Fibroblast of upper back skin (primary cell): ENCODE results near the gene DGKG.

Experiments
- DNase-seq: peaks from one replicate; pipeline ENCODE4 v3.0.0-alpha.2; 2013

The DGKG gene

GRCh38 chr3:186207515-186207914 lies 154.5 kb downstream of the DGKG start:
- no peak for DNase-seq

DNA sequence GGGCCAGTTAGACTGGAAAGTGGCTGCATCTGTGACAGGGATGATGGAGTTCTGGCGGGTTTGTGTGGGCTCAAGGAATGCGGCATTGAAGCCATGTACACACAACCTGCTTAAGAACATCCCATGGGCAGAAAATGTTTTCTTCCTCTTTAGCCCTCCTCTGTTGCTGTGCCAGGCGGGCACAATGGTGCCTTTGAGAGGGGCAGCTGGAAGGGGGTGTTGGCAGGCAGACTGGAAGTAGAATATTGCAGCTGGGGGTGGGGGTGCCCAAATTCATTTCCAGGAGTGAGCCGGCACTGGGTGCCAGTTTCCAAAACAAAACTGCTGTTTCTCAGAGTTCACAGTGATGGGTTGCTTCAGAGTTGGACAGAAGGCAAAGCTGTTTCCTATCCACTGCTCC lies 161.3 kb downstream of the DGKG start:
- no peak for DNase-seq

DNA sequence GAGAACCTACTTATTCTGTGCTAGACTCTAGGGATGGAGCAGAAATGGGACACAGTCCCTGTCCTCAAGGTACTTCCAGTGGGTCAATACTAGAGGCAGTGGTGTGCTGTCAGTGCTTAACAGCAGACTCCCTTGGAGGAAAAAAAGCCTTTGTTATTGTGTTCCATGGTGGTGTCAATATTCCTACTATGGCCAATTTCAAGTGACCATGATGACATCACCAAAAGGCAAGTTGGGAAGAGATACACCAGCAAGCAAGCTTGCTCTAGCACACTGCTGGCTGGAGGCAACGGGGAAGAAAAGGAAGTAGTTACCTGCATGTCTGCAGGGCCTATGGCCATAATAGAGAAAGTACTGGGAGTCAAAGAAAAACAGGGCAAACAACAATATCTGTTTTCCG lies 163.6 kb downstream of the DGKG start:
- DNase-seq, result no peak

- no peak for DNase-seq
Measured at GRCh38 chr3:186194451-186194811, 167.6 kb downstream of the DGKG start.

- DNase-seq, result no peak
Measured at GRCh38 chr3:186193534-186194450, 168.2 kb downstream of the DGKG start.

DNA sequence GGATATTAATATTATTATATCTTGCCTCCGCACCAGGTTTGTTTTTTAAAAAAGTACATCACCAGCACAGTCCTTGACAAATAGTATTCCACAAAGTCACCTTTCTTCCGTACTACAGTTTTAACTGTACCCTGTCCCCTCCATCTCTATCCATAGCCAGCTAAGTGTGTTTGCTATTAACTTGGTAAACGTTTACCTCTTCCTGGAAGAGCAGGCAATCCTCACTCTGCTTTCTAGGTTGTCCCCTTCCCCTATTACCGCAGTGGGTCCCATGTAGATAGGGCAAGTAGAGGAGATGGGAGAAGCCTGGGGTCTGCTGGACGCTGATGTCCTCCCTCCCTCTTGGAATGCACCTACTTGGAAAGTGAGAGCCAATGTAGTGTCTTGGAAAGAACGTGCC lies 169.2 kb downstream of the DGKG start:
- DNase-seq, result no peak

DNA sequence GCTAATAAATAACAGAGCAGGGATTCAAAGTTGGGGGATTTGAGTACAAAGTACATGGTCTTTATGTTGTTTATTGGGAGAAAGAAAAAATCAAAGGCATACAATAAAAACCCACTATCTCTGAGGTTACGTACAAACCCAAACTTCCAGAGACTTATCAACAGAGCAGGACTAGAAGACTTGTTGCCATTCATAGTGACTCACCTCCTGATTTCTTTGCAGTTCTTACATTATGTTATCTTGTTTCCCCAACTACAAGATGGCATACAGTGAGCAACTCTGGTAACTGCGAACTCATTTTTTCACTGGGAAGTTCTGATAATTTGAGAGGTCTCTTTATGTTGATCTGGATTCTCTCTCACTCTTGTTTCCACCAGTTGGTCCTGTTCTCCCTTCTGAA lies 172.5 kb downstream of the DGKG start:
- no peak for DNase-seq

DNA sequence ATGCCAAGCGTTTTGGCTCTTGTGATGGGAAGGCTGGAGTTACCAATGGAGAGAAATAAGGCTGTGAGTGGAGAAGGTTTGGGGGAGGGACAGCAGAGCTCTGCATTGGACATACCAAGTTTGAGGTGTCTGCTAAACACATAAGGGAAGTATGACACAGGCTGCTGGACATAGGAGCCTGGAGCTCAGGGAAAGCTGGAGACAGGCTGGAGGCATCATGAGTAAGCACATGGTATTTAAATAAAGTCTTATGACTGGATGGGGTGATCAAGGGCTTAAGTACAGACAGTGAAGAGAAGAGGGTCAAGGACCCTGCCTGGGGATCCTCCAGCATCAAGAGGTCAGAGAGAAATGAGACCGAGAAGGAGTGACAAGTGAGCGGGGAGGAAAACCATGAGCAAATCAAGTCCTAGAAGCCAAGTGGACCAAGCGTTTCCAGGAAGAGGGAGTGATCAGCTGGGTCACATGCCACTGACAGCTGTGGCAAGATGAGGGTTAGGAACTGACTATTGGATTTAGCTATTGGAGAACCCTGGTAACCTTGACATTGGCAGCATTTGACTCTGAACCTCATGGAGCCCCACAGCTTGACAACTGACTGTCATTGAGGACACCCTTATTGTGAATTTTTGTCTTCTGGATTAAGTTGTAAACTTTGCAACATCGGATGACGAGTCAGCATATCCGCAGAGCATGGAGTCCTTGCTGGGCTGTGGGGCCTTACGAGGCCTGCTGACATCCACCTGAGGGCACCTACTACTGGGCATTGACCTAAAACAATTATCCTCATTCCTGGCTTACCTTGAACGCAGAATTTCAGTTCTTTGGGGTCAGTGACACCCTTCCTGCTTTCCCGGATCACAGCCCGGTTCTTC lies 174.4 kb downstream of the DGKG start:
- DNase-seq, result no peak

DNA sequence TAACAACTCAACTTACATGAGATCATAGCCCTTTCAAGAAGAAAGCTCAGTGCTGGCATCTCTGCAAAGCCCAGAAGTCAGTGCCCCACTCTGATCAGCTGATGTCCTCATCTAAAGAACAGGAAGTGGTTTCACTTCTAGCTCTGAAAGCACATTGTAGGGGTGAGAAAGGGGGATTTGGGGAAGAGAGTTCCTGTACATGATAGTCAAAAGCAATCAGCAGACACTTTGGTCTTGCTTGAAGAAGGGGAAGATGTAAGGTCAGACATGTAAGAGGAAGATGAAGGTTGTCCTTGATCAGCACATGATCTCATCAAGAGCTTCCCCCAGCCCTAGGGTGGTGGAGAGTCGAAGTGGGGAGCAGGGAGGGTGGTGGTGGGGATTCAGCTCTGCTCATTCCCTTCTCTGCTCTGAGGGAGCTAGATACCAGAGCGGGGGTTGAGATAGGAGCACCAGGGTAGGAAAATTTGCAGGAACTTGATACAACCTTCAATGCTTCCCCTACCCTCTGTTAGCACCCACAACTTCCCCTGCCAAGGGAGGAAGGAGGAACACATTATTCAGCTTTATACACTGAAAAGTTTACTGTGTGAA lies 176.7 kb downstream of the DGKG start:
- no peak for DNase-seq

DNA sequence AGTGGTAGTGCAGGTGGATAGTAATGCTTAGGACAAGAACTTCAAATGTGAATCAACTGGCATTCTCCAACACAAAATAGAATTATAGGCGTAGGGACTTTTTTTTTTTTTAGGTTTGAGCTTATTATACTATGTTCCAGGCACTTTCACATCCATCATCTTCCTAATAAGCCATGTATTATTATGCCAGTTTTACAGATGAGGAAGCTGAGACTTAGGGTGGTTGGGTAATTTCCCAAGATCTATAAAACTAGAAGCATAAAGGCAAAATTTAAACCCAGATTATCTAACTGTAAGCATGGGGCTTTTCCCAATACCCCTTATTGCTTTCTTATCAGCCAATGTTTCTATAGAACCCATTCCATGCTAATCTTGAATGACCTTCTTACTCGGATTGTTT lies 178.0 kb downstream of the DGKG start:
- no peak for DNase-seq

GRCh38 chr3:186182850-186183249 lies 179.2 kb downstream of the DGKG start:
- DNase-seq, result peak; percentile 23

- DNase-seq, result no peak
Measured at GRCh38 chr3:186181901-186182300, 180.1 kb downstream of the DGKG start.

DNA sequence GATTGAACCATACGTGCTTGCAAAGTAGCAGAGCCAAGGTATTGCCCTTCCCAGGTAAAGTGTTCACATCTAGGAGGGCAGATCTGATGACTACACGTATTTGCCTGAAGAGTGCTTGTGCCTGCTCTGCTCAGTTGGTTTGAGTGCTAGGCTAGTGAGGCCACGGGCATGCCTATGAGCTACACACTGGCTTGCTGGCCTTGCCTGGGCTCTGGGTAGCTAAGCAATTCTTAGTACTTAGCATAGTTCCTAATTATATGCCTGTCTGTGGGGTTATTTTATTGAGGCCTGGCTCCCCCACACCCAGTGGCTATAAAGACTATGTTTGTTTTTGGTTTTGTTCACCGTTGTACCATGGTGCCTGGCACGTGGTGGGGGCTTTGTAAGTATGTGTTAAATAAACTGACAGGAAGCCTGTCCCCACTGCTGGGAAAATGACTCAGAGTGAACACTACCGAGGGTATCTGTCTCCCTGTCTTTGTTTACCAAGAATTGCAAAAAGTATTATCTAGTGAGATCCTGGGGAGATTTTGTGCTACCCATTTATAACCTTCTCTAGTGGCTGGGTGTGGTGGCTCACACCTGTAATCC lies 181.0 kb downstream of the DGKG start:
- no peak for DNase-seq

DNA sequence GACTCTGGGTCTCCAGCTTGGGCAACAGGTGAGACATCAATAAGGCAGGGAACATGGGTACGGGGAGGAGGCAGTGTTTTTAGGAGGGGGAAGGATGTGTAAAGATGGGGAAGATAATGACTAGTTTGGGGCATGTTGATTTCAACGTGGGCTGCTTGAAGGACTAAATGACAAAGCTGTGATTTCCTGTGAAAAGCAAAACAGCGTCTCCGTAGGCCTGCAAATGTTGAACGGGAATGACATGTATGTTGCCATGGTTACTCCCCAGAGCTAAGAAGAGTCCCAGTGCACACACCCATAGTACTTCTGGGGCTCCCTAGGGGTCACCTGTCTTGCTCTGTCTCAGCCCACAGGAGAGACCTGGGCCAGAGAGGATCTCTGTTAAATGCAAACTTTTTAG lies 181.9 kb downstream of the DGKG start:
- no peak for DNase-seq

- DNase-seq, result no peak
Measured at GRCh38 chr3:186178412-186178811, 183.6 kb downstream of the DGKG start.

- DNase-seq, result peak; percentile 8
Measured at GRCh38 chr3:186176373-186176990, 185.6 kb downstream of the DGKG start.

GRCh38 chr3:186173224-186173815 lies 188.7 kb downstream of the DGKG start:
- no peak for DNase-seq

- no peak for DNase-seq
Measured at GRCh38 chr3:186172353-186172752, 189.7 kb downstream of the DGKG start.

- DNase-seq, result no peak
Measured at GRCh38 chr3:186171521-186171920, 190.5 kb downstream of the DGKG start.

- DNase-seq, result no peak
Measured at GRCh38 chr3:186170516-186170915, 191.5 kb downstream of the DGKG start.

DNA sequence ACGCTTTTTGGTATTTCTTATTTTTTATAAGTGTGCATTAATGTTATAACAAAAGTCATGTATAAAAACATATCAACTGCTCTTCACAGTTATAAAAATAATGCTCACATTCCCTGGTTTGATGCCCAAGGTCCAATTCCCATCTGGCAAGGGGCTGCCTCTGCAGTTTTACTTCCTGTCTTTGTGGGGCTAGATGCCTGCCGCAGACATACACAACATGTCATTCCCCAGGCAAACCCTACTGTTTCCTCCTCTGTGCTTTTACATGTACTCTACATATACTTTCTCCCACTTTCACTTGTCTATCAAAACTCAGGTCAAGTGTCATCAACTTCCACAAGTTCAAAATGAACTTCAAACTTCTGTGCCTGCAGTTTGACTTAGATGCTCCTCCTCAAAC lies 192.7 kb downstream of the DGKG start:
- DNase-seq, result no peak

GRCh38 chr3:186168976-186169375 lies 193.1 kb downstream of the DGKG start:
- no peak for DNase-seq
